ENCODE results near the gene KIRREL3.
A peak's percentile ranks its signal among the peaks of the same experiment; 100 is the strongest.

Gene KIRREL3

DNA sequence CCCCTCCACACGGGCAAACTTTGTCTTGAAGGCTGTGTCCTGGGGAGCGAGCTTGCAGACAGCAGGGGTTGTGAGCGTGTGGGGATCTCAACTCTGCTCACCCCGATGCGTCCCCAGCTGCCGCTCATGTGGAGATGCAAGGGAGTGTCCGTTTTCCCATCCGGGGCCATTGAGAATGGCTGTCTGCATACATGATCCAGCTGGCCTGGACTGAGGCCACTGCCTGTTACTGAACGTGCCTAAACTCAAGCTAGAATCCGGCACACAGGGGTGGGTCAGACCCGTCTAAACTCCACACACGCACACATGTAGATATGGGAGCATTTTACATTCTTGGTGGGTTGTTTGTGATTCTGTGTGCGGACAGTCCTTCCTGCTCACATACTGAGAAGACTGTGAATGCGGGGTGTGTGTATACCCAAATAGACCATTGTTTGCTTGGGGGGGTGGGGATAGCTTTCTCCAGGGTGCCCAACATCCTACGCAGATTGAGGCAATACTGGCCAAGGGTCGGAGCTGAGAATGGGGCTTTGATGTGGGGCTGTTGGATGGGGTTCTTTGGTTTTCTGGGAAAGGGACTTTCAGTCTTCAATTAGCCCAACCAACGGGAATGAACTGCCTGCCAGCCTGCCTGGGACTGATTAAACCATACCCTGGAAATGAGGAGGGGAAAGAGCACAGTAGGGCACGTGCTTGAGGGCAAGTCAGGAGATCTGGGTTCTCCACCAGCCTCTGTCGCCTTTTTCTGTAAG lies 584.7 kb downstream of the KIRREL3 start:
- H3K14ac ChIP-seq (ENCODE audit: low read length): no peak overlapping the region
- no peak overlapping the region for H2BK120ac ChIP-seq (ENCODE audit: low read depth, low read length)
- WGBS, 2 donors (ENCODE audit: extremely low coverage in 2 of 2, insufficient read length in 2 of 2, insufficient replicate concordance in 1 of 2): no CpG with 5 or more reads among the region's 19 CpGs
- H2BK12ac ChIP-seq (ENCODE audit: low read length): no peak overlapping the region
- no peak overlapping the region for H3K4me2 ChIP-seq (ENCODE audit: insufficient read depth, low read length, poor library complexity, severe bottlenecking)
- no peak for DNase-seq (ENCODE audit: low spot score)
- H3K4me1 ChIP-seq (ENCODE audit: control insufficient read depth in 2 of 2, insufficient read depth in 1 of 2, low read depth in 1 of 2, low read length in 2 of 2): peaks cover 0 to 2% of the 10 kb centered on the region in 2 donors
- no peak overlapping the region for H2AK5ac ChIP-seq (ENCODE audit: low read depth, low read length)
- no peak overlapping the region for H3K9ac ChIP-seq (ENCODE audit: low read depth, low read length, poor library complexity)
- H4K91ac ChIP-seq (ENCODE audit: low read depth, low read length, poor library complexity): no peak overlapping the region
- no peaks in the 10 kb centered on the region for H3K79me1 ChIP-seq (ENCODE audit: low read depth, low read length)
- H3K9me3 ChIP-seq (replicated peaks in 1 of 2; ENCODE audit: control insufficient read depth in 2 of 2, insufficient read depth in 1 of 2, low read depth in 1 of 2, low read length in 2 of 2): no peaks in the 10 kb centered on the region
- H4K8ac ChIP-seq (ENCODE audit: low read depth, low read length): no peak overlapping the region
- no peak overlapping the region for H2BK15ac ChIP-seq (ENCODE audit: low read length)
- H3K4ac ChIP-seq (ENCODE audit: low read length): no peak overlapping the region
- no peak overlapping the region for H2BK5ac ChIP-seq (ENCODE audit: low read length)
- H3K27ac ChIP-seq (replicated peaks; ENCODE audit: low read length): no peak overlapping the region
- peak overlapping the region; percentile 13 for H3K18ac ChIP-seq (ENCODE audit: low read length)
- H3K36me3 ChIP-seq (replicated peaks in 1 of 2; ENCODE audit: control insufficient read depth in 2 of 2, insufficient read depth in 2 of 2, low read length in 2 of 2): peaks cover 3 to 14% of the 10 kb centered on the region in 2 donors
- H2AFZ ChIP-seq (ENCODE audit: low read length): no peak overlapping the region
- H3K23ac ChIP-seq (ENCODE audit: low read depth, low read length, poor library complexity): peak overlapping the region; percentile 39
- no peak overlapping the region for H3K4me3 ChIP-seq (ENCODE audit: low read length in 2 of 2)
- H3K27me3 ChIP-seq (ENCODE audit: control insufficient read depth in 3 of 3, insufficient read depth in 3 of 3, low read depth in 1 of 3, low read length in 3 of 3): no peaks in the 10 kb centered on the region

DNA sequence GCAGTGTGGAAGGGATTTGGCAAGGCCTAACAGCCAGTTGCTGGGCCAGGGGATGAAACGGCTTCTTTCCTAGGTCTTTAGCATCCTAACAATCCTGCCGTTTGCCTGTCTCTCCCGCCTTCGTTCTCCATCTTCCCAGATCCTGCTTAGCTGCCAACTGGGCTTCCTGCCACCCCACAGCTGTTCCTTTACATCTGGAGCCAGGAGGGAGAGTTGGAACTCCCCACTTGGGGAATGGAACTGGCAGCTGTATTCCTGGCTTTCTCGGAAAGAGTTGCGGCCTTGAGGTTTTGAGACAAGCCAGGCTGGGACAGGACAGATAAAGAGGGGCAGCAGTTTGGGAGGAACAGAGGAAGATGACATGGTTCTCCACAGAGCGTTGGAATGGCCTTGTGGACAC lies 585.4 kb downstream of the KIRREL3 start:
- no peak overlapping the region for H4K91ac ChIP-seq (ENCODE audit: low read depth, low read length, poor library complexity)
- no peak overlapping the region for H2BK5ac ChIP-seq (ENCODE audit: low read length)
- H3K36me3 ChIP-seq (replicated peaks in 1 of 2; ENCODE audit: control insufficient read depth in 2 of 2, insufficient read depth in 2 of 2, low read length in 2 of 2): peaks cover 3 to 14% of the 10 kb centered on the region in 2 donors
- no peak overlapping the region for H3K18ac ChIP-seq (ENCODE audit: low read length)
- no peaks in the 10 kb centered on the region for H3K79me1 ChIP-seq (ENCODE audit: low read depth, low read length)
- no CpG with 5 or more reads among the region's 7 CpGs for WGBS, 2 donors (ENCODE audit: extremely low coverage in 2 of 2, insufficient read length in 2 of 2, insufficient replicate concordance in 1 of 2)
- H3K14ac ChIP-seq (ENCODE audit: low read length): no peak overlapping the region
- H3K23ac ChIP-seq (ENCODE audit: low read depth, low read length, poor library complexity): no peak overlapping the region
- H2BK12ac ChIP-seq (ENCODE audit: low read length): no peak overlapping the region
- H3K27ac ChIP-seq (replicated peaks; ENCODE audit: low read length): no peak overlapping the region
- no peak overlapping the region for H3K4me3 ChIP-seq (ENCODE audit: low read length in 2 of 2)
- no peak overlapping the region for H3K4me2 ChIP-seq (ENCODE audit: insufficient read depth, low read length, poor library complexity, severe bottlenecking)
- no peaks in the 10 kb centered on the region for H3K9me3 ChIP-seq (replicated peaks in 1 of 2; ENCODE audit: control insufficient read depth in 2 of 2, insufficient read depth in 1 of 2, low read depth in 1 of 2, low read length in 2 of 2)
- no peaks in the 10 kb centered on the region for H3K27me3 ChIP-seq (ENCODE audit: control insufficient read depth in 3 of 3, insufficient read depth in 3 of 3, low read depth in 1 of 3, low read length in 3 of 3)
- H3K9ac ChIP-seq (ENCODE audit: low read depth, low read length, poor library complexity): peak overlapping the region; percentile 50
- H3K4ac ChIP-seq (ENCODE audit: low read length): no peak overlapping the region
- peaks cover 0 to 2% of the 10 kb centered on the region in 2 donors for H3K4me1 ChIP-seq (ENCODE audit: control insufficient read depth in 2 of 2, insufficient read depth in 1 of 2, low read depth in 1 of 2, low read length in 2 of 2)
- no peak overlapping the region for H4K8ac ChIP-seq (ENCODE audit: low read depth, low read length)
- no peak overlapping the region for H2BK15ac ChIP-seq (ENCODE audit: low read length)
- DNase-seq (ENCODE audit: low spot score): no peak
- no peak overlapping the region for H2AK5ac ChIP-seq (ENCODE audit: low read depth, low read length)
- no peak overlapping the region for H2AFZ ChIP-seq (ENCODE audit: low read length)
- H2BK120ac ChIP-seq (ENCODE audit: low read depth, low read length): no peak overlapping the region

DNA sequence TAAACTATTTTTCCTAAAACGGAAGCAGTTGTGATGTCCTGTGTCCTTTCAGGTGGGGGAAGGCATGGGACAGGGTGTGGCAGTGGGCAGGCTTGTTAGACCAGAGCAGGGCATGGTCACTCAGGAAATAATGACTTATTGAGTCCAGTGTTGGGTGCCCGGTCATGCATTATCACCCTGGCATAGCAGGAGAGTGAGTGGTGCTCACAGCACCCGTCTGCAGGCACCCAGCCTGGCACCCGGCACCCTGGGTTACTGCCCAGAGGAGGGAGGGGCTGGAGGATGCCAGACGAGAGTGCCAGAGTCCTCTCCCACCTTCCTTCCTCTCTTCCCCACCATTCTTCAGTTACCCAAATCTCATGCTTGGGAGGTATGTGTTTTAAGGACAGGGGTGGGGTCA lies 586.0 kb downstream of the KIRREL3 start:
- no peak overlapping the region for H3K18ac ChIP-seq (ENCODE audit: low read length)
- H4K8ac ChIP-seq (ENCODE audit: low read depth, low read length): no peak overlapping the region
- no peak overlapping the region for H3K23ac ChIP-seq (ENCODE audit: low read depth, low read length, poor library complexity)
- peaks cover 3 to 17% of the 10 kb centered on the region in 2 donors for H3K36me3 ChIP-seq (replicated peaks in 1 of 2; ENCODE audit: control insufficient read depth in 2 of 2, insufficient read depth in 2 of 2, low read length in 2 of 2)
- no peak overlapping the region for H3K27ac ChIP-seq (replicated peaks; ENCODE audit: low read length)
- no peak overlapping the region for H3K4me3 ChIP-seq (ENCODE audit: low read length in 2 of 2)
- no peak overlapping the region for H2BK5ac ChIP-seq (ENCODE audit: low read length)
- H2AK5ac ChIP-seq (ENCODE audit: low read depth, low read length): no peak overlapping the region
- H3K14ac ChIP-seq (ENCODE audit: low read length): no peak overlapping the region
- WGBS, 2 donors (ENCODE audit: extremely low coverage in 2 of 2, insufficient read length in 2 of 2, insufficient replicate concordance in 1 of 2): no CpG with 5 or more reads among the region's 5 CpGs
- H2BK12ac ChIP-seq (ENCODE audit: low read length): no peak overlapping the region
- no peak overlapping the region for H2AFZ ChIP-seq (ENCODE audit: low read length)
- DNase-seq (ENCODE audit: low spot score): no peak
- H4K91ac ChIP-seq (ENCODE audit: low read depth, low read length, poor library complexity): no peak overlapping the region
- H3K79me1 ChIP-seq (ENCODE audit: low read depth, low read length): no peaks in the 10 kb centered on the region
- no peak overlapping the region for H3K9ac ChIP-seq (ENCODE audit: low read depth, low read length, poor library complexity)
- H3K9me3 ChIP-seq (replicated peaks in 1 of 2; ENCODE audit: control insufficient read depth in 2 of 2, insufficient read depth in 1 of 2, low read depth in 1 of 2, low read length in 2 of 2): no peaks in the 10 kb centered on the region
- H2BK15ac ChIP-seq (ENCODE audit: low read length): no peak overlapping the region
- H3K27me3 ChIP-seq (ENCODE audit: control insufficient read depth in 3 of 3, insufficient read depth in 3 of 3, low read depth in 1 of 3, low read length in 3 of 3): no peaks in the 10 kb centered on the region
- no peak overlapping the region for H3K4ac ChIP-seq (ENCODE audit: low read length)
- H3K4me2 ChIP-seq (ENCODE audit: insufficient read depth, low read length, poor library complexity, severe bottlenecking): no peak overlapping the region
- H3K4me1 ChIP-seq (ENCODE audit: control insufficient read depth in 2 of 2, insufficient read depth in 1 of 2, low read depth in 1 of 2, low read length in 2 of 2): peaks cover 0 to 2% of the 10 kb centered on the region in 2 donors
- no peak overlapping the region for H2BK120ac ChIP-seq (ENCODE audit: low read depth, low read length)

DNA sequence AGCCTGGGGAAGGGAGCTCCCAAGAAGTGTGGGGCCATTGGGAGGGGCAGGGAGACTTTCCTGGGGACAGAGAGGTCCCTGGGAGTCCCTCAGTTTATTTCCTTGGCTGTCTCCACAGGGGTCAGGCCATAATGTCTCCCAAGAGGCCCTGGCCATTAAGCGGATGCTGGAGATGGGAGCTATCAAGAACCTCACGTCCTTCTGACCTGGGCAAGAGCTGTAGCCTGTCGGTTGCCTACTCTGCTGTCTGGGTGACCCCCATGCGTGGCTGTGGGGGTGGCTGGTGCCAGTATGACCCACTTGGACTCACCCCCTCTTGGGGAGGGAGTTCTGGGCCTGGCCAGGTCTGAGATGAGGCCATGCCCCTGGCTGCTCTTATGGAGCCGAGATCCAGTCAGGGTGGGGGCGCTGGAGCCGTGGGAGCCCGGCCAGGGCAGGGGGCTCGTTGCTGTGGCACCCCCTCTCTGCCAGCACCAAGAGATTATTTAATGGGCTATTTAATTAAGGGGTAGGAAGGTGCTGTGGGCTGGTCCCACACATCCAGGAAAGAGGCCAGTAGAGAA lies 586.6 kb downstream of the KIRREL3 start:
- H3K27ac ChIP-seq (replicated peaks; ENCODE audit: low read length): no peak overlapping the region
- no peak overlapping the region for H2AFZ ChIP-seq (ENCODE audit: low read length)
- H4K8ac ChIP-seq (ENCODE audit: low read depth, low read length): no peak overlapping the region
- no peak overlapping the region for H4K91ac ChIP-seq (ENCODE audit: low read depth, low read length, poor library complexity)
- H2AK5ac ChIP-seq (ENCODE audit: low read depth, low read length): no peak overlapping the region
- peaks cover 8 to 24% of the 10 kb centered on the region in 2 donors for H3K36me3 ChIP-seq (replicated peaks in 1 of 2; ENCODE audit: control insufficient read depth in 2 of 2, insufficient read depth in 2 of 2, low read length in 2 of 2)
- no peak overlapping the region for H3K4ac ChIP-seq (ENCODE audit: low read length)
- H3K18ac ChIP-seq (ENCODE audit: low read length): no peak overlapping the region
- no peak overlapping the region for H3K4me2 ChIP-seq (ENCODE audit: insufficient read depth, low read length, poor library complexity, severe bottlenecking)
- no peak overlapping the region for H2BK120ac ChIP-seq (ENCODE audit: low read depth, low read length)
- H3K4me1 ChIP-seq (ENCODE audit: control insufficient read depth in 2 of 2, insufficient read depth in 1 of 2, low read depth in 1 of 2, low read length in 2 of 2): peaks cover 0 to 2% of the 10 kb centered on the region in 2 donors
- no peak overlapping the region for H3K23ac ChIP-seq (ENCODE audit: low read depth, low read length, poor library complexity)
- H3K9me3 ChIP-seq (replicated peaks in 1 of 2; ENCODE audit: control insufficient read depth in 2 of 2, insufficient read depth in 1 of 2, low read depth in 1 of 2, low read length in 2 of 2): no peaks in the 10 kb centered on the region
- H3K4me3 ChIP-seq (ENCODE audit: low read length in 2 of 2): no peak overlapping the region
- H3K79me1 ChIP-seq (ENCODE audit: low read depth, low read length): no peaks in the 10 kb centered on the region
- DNase-seq (ENCODE audit: low spot score): no peak
- H3K27me3 ChIP-seq (ENCODE audit: control insufficient read depth in 3 of 3, insufficient read depth in 3 of 3, low read depth in 1 of 3, low read length in 3 of 3): no peaks in the 10 kb centered on the region
- H2BK5ac ChIP-seq (ENCODE audit: low read length): no peak overlapping the region
- H3K9ac ChIP-seq (ENCODE audit: low read depth, low read length, poor library complexity): no peak overlapping the region
- H2BK12ac ChIP-seq (ENCODE audit: low read length): no peak overlapping the region
- no CpG with 5 or more reads among the region's 9 CpGs for WGBS, 2 donors (ENCODE audit: extremely low coverage in 2 of 2, insufficient read length in 2 of 2, insufficient replicate concordance in 1 of 2)
- no peak overlapping the region for H3K14ac ChIP-seq (ENCODE audit: low read length)
- H2BK15ac ChIP-seq (ENCODE audit: low read length): no peak overlapping the region

Data from neuronal stem cell (in vitro differentiated cells).